GM21737 (cell line): ENCODE measurements around the gene ACAT1.
"Not testable (repeated sequence)": the region's sequence is repeated elsewhere in the genome, so short reads cannot be mapped to it uniquely, and the experiment has no call there.

Experiments used
- ATAC-seq: cut with Tn5 transposase; IDR thresholded peaks from one replicate; pipeline ENCODE4 v1.9.1; 2021; ENCODE audit warnings: mild to moderate bottlenecking, moderate library complexity; ENCODE audit not compliant: unreplicated experiment

The ACAT1 gene

DNA sequence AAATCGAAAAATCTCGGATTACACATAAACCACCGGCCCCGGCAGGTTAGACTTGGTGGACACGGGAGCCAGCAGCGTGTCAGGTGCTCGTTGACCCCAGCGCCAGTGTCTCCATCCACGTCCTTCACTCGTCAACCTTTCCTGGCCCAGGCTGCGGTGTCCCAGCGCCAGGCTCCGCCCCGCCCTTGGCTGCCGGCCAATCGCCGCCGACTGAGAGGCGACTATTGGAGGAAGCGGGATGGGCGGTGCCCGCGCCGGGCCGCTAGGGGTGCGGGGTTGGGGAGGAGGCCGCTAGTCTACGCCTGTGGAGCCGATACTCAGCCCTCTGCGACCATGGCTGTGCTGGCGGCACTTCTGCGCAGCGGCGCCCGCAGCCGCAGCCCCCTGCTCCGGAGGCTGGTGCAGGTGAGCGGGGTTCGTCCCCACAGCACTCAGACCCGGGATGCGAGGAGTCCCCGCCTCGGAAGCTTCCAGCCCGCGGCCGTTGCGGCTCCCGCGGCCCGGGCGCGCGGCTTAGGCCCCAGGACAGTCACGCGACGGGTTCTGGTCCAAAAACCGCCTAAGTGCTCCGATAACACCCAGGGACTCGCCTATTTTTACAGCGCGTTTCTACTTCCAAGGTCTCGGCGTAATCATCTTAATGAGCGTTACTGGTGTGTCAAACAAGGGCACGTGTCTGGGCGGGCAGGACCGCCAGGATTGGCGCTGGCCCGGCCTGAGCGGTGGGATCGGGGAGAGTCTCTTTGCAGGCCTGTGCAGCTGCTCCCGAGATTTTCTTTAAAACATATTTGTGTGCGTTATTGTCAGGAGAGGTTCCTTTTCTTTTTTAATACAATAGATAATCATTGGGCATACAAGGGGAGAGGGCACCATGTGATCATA, at the start of gene ACAT1:
Gene ACAT1, plus strand, starts transcription at position 294 of the 882 bp plus-strand sequence. Its CDS starts 40 bp downstream, at position 334.
- peak; percentile 97 for ATAC-seq

DNA sequence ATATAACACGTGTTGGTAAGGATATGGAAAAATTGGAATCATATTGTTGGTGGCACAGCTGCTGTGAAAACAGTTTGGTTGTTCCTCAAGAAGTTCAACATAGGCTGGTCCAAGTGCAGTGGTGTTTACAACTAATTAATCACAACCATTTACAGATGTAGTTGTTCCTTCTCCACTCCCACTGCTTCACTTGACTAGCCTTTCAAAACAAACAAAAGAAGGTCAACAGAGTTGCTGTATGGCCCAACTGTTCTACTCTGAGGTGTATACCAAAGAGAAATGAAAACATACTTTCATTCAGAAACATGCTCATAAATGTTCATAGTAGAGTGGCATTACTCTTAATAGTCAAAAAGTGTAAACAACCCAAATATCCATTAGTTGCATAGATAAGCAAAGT, 36.6 kb upstream of the ACAT1 start:
- ATAC-seq, result no peak

DNA sequence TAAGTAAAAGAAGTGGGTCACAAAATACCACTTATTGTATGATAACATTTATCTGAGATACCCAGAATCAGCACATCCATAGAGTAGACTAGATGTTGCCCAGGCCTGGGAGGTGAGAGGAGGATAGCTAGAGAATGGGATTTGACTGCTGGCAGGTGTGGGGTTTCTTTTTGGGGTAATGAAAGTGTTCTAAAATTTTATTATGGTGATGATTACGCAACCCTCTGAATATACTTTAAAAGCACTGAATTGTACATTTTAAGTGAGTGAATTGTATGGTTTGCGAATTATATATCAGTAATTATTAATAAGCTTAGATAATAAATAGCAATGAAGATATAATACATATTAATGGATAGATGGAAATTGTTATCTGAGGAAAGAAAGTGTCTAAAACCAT, 35.7 kb upstream of the ACAT1 start:
- ATAC-seq, result no peak

DNA sequence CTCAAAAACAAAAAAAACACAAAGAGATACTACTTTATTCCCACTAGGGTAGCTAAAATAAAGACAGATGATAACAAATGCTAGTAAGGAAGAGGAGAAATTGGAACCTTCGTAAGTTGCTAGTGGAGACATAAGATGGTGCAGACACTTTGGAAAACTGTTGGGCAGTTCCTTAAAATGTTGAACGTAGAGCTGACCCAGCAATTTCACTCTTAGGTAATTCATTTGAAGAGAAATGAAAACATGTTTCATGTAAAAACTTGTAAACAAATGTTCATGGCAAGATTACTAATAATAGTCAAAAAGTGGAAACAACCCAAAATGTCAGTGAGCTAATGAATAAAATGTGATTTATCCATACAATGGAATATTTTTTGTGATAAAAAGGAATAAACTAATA, 29.2 kb upstream of the ACAT1 start:
- no peak for ATAC-seq

DNA sequence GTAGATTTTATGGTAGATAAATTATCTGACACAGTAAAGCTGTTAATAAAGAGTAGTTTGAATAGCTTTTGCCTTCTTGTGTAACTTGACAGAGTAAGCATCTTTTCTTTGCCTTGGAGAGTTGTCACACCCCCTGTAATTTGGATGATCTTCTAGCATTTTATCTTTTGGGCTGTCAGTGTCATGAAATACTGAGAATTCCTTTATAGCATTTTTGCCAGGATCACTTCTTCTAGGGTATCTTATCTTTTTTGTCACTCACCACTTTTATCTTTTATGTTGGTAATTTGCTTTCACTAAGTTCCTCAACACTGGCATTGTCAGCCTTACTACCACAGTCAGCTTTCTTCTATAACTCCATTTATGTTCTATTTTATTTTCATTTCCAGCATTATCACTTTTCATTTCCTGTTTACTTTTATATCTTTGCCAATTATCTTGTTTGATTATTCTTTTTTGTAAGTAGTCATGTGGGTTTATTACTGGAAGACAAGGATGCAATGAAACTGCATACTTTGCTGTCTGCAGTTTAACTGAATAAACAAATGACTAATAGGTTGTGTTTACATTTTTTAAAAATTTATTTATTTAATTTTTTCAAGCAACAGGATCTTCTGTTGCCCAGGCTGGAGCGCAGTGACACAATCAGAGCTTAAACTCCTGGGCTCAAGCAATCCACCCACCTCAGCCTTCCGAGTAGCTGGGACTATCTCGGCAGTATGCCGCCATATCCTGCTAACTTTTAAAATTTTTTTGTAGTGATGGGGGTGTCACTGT, 28.1 kb upstream of the ACAT1 start:
- ATAC-seq, result no peak

DNA sequence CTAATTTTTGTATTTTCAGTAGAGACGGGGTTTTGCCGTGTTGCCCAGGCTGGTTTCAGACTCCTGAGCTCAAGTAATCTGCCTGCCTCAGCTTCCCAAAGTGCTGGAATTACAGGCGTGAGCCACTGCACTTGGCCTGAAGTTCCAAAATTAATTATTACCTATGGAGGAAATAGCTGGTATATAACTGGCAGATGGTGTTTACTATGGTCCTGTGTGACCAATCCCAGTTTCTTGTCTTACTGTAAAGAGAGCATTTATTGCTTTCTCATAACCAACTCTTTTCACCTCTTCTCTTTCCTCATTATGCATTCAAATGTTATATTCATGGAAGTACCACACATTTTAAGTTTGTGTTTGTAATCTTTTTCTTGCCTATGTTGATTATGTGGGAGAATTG, 24.2 kb upstream of the ACAT1 start:
- ATAC-seq, result no peak

DNA sequence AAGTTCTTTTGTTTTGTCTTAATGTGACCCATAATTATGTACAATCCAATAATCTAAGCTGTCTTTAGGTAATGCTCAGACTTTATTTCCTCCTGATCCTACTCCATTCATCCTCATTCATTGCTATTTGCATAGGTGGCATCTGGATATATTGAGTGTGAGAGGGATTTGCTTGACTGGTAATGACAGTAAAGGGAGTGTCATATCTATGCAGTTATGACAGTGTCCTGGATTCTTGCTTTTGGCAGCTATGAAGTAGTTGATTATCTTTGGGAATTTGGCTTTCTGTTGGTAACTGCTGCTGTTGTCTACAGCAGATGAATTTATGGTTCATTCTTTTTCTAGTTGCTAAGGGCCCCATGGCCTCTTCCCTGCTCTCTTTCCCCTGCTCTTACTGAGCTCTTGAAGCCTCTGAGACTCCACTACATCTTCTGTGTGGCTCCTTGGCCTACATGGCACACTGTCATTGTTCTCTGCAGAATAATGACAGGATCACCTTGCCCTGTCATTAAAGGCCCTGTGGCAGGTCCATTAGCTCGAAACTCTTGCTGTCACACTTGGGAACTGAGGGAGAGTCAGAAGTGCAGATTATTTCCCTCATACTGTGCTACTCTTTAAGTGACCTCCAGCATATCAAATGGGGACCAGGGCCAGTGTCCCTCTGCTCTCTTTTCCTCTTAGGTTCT, 20.1 kb upstream of the ACAT1 start:
- ATAC-seq, result no peak

DNA sequence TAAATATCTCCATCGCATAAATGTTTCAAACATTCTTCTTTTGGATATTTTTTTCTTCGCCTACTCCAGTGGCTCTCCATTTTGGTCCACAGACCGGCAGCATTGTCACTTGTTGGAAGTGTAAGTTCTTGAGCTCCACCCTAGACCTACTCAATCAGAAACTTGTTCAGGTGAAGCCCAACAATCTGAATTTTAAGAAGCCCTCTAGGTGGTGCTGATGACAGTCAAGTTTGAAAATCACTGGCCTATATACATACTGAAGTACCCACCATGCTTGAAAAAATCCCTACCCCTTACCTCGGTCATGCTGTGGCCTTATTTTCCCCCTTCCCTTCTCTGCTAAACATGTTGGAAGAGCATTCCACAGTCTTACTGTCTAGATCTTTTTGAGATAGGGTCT, 10.2 kb upstream of the ACAT1 start:
- no peak for ATAC-seq

DNA sequence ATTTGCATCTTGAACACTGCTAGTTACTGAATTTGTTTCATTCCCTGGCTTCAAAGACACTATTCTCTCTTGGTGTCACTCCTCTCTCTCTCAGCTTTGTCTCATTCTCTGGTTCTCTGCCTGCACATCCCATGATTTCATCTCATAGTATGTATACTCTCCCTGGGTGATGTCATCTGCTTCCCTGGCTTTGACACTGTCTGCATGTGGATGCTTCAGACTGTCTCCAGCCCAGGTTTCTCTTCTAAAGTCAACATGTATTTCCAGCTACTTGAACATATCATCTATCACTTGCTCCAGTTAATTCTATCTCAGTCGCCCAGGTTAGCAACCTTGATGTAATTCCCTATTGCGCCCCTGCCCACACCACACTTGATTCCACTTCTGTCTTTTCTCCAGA, 9.3 kb upstream of the ACAT1 start:
- no peak for ATAC-seq

DNA sequence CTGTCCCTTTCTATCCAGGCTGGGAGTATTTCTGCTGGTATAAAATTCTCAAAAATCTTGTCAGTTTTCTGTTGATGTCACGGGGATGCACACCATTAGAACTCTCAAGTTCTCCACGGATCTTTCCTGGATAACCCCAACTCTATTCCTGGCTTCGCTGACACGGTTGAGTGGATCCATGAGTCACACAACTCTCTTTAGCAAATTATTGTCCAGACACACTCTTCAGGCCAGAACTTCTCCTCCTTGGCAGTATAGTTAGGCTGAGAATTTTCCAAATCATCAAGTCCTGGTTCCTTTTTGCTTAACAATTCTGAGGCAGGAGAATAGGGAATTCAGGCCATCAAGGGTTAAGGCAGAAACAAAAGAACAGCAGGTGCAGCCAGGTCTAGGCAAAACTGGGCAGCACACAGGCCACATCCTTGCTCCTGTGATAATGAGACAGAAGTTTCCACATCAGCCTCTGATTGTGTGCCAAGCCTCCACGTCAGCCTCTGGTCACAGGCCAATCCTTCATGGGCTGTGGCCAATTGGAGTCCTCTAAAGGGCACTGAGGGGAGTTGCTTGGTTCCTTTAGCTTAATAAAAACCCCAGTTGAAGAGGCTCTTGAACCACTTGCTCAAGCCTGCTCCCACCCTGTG, 5.7 kb upstream of the ACAT1 start:
- no peak for ATAC-seq

DNA sequence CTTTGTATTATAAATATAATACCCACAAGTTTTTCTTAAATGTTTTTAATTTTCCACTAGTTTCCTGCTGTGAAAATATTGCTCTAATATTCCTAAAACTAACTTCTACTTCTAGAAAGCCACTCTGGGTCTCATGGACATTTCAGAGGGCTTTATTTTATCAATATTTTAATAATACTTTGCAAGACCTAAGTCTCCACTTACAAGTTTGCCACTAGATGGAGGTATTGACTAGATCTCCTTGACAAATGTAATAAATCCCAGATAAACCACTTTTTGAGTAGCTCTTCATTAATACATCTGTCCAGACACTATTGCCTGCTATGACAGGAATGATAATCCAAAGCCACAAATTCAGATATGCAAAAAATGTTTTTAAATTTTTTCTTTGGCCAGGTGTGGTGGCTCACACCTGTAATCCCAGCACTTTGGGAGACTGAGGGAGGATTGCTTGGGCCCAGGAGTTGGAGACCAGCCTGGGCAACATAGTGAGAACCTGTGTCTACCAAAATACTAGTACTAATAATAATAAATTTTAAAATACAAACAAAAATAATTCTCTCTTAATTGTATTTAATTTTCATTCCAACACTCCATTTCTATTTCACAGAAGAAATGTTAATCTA, 3.5 kb upstream of the ACAT1 start:
- no peak for ATAC-seq

DNA sequence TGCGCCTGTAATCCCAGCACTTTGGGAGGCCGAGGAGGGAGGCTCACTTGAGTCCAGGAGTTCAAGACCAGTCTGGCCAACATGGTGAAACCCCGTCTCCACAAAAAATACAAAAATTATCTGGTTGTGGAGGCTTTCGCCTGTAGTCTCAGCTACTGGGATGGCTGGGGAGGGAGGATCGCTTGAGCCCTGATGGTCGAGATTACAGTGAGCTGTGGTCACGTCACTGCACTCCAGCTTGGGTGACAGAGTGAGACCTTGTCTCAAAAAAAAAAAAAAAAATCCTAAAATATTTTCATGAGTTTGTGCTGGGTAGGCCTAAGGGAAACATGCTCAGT, 462 bp upstream of the ACAT1 start:
- ATAC-seq, result not testable (repeated sequence)

DNA sequence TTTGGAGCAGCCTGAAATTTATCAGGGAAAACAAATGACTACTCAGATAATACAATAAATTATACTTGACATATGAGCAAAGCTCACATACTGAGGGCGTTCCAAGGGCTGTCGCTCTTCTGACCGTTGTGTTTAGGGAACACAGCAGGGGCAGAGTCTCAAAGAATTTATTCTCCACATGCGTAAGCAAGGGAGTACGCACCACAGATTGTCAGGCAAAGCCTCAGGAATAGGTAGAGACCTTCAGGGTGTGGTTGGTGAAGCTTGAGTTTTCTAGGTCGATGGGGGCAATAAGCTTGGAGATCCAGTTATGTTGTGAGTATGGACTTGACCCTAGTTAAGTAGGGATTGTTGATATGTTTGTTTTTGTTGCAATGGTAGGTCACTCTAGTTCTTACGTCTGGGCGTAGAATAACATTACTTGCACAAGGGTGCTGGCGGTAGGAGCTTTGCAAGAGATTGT, 830 bp downstream of the ACAT1 start:
- ATAC-seq, result no peak

DNA sequence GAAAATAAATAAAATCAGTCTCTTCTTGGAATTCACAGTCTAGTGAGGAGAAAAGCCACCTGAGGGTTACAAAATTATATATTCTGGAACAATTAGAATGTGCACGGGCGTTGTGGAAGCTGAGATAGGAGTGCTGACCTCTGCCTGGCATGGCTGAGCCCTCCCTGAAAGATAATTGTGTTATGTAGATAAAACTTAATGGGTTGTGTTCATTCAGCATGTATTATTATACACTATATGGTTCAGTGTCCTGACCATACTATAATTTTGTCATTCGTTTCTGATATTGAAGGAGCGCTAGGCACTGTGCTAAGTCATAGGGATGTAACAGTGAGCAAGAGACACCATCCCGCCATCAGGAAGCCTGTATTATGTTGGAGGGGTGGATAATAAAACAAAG, 3.7 kb downstream of the ACAT1 start:
- no peak for ATAC-seq

DNA sequence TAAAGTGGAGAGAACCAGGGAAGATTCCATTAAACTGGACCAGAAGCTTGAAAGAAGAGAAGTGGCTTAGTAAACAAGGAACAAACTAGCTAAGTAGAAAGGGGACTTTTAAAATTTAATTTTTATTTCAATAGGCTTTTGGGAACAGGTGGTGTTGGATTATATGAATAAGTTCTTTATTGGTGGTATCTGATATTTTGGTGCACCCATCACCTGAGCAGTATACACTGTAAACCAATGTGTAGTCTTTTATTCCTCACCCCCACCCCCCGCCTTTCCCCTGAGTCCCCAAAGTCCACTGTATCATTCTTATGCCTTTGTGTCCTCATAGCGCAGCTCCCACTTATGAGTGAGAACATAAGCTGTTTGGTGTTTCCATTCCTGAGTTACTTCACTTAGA, 7.4 kb downstream of the ACAT1 start:
- no peak for ATAC-seq

DNA sequence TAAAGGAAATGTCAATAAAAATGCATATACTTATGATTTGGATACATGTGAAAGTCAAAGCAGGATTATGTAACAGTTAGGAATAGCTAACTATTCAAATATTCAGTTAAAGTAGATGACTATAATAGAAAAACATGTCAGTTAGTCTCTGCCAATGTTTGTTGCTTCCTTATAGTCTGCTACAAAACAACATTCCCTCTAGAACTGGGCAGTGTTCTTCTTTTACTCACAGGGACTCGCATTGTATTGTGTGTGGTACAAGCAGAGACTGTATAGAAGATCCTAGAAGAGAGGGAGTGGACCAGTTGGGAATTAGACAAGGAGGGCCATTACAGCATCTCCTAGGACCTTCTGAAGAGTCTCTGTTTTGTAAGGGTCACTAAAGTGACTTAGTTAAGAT, 10.6 kb downstream of the ACAT1 start:
- no peak for ATAC-seq

DNA sequence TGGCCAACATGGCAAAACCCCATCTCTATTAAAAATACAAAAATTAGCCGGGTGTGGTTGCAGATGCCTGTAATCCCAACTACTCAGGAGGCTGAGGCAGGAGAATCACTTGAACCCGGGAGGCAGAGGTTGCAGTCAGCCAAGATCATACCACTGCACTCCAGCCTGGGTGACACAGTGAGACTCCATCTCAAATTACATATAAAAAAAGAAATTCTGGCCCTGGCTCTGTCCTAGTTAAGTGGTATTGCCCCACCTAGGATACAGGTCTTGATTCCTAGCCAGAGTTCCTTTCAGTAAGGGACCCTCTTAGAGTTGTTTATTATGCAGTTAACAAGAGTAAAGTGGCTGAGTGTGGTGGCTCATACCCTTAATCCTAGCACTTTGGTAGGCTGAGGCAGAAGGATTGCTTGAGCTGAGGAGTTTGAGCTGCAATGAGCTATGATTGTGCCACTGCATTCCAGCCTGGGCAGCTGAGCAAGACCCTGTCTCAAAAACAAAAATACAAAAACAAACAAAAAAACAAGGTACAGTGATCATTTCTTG, 11.7 kb downstream of the ACAT1 start:
- not testable (repeated sequence) for ATAC-seq

DNA sequence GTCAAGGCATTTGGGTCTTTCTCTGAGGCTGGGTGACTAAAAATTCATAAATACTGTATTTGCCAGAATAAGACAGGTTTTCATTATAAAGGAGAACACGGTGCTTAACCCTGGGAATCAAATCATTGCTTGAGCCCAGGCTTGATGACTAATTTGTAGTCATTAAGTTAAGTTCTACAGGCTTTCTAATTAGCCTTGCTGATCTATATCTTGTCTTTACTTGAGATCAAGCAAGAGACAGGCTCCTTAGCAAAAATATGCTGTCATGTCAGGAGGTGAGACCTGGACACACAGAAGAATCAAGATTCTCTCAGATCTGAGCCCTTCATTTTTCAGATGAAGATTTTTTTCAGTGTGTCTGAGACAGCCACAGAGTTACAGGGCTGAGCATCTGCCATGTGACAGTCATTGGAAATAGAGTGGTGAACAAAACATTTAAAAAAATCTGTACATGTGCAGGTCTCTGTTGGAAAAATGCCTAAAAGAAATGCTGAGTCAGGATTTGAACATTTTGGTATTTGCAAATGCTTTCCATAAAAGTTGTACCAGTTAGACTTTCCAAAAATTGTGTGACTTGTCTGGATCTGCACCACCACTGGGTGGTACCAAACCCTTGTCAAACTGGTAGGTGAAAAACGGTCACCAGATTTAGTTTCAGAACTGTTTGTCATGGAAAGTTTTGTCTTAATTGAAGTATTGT, 14.6 kb downstream of the ACAT1 start:
- ATAC-seq, result peak; percentile 55

DNA sequence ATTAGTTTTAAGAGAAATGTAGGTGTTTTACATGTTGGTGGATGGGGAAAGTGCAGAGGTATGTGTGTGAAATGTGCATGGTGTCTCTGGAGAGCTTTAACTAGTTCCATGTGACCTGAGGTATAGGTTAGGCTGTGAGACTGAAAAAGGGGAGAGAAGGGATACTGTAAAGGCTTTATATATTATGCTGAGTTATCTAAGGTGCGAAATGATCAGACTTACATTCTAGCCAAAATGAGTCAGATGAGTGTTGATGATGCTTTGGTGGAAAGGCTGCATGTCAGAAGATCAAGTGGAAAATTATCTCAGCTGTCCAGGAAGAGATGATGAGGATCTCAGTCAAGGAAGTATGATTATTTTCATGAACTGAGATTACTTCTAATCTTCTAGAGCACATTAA, 15.8 kb downstream of the ACAT1 start:
- no peak for ATAC-seq

DNA sequence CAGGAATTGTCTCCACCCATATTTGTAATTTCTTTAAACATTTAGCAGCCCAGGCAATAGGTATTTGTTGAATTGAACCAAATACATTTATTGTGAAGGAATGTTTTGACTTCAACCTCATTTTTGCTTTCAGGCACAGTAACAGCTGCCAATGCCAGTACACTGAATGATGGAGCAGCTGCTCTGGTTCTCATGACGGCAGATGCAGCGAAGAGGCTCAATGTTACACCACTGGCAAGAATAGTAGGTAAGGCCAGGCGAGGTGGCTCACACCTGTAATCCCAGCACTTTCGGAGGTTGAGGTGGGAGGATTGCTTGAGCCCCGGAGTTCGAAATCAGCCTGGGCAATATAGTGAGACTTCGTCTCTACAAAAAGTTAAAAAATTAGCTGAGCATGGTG, 20.9 kb downstream of the ACAT1 start:
- no peak for ATAC-seq
